ENCODE measurements around the gene LEAP2.

GRCh38 chr5:132834057-132834456, 39.4 kb upstream of the LEAP2 start:
- TF ChIP-seq CTCF (IDR thresholded peaks at IDR 0.05) (no peak), EZH2phosphoT487 (IDR thresholded peaks at IDR 0.05) (no peak)
